GM19324 (cell line): ENCODE measurements around the gene PRKCH.

Experiments
- ATAC-seq: cut with Tn5 transposase; IDR thresholded peaks from one replicate; pipeline ENCODE4 v1.9.1; 2021; ENCODE audit warnings: mild to moderate bottlenecking, moderate library complexity; ENCODE audit not compliant: unreplicated experiment, low FRiP score

Gene PRKCH

GRCh38 chr14:61360796-61361525 is 39.6 kb downstream of the PRKCH start:
- no peak for ATAC-seq

GRCh38 chr14:61362072-61362750 is 40.8 kb downstream of the PRKCH start:
- ATAC-seq, result no peak

GRCh38 chr14:61364243-61364642 is 42.9 kb downstream of the PRKCH start:
- no peak for ATAC-seq

GRCh38 chr14:61365667-61366212 is 44.4 kb downstream of the PRKCH start:
- no peak for ATAC-seq

GRCh38 chr14:61368114-61368710 is 46.8 kb downstream of the PRKCH start:
- ATAC-seq, result no peak

- ATAC-seq, result no peak
These were observed 47.5 kb downstream of the PRKCH start for GRCh38 chr14:61368781-61369453.

GRCh38 chr14:61369454-61369810 is 48.1 kb downstream of the PRKCH start:
- ATAC-seq, result no peak

GRCh38 chr14:61372379-61372778 is 51.0 kb downstream of the PRKCH start:
- no peak for ATAC-seq

- ATAC-seq, result no peak
These were observed 51.6 kb downstream of the PRKCH start for GRCh38 chr14:61372842-61373555.

- no peak for ATAC-seq
These were observed 52.9 kb downstream of the PRKCH start for GRCh38 chr14:61374284-61374683.

GRCh38 chr14:61375218-61375617 is 53.8 kb downstream of the PRKCH start:
- ATAC-seq, result no peak

- ATAC-seq, result no peak
These were observed 54.9 kb downstream of the PRKCH start for GRCh38 chr14:61376314-61376713.

- no peak for ATAC-seq
These were observed 56.4 kb downstream of the PRKCH start for GRCh38 chr14:61377749-61378148.

GRCh38 chr14:61379639-61380184 is 58.3 kb downstream of the PRKCH start:
- ATAC-seq, result no peak

- no peak for ATAC-seq
These were observed 59.6 kb downstream of the PRKCH start for GRCh38 chr14:61380984-61381383.

GRCh38 chr14:61381553-61381952 is 60.2 kb downstream of the PRKCH start:
- ATAC-seq, result no peak

- no peak for ATAC-seq
These were observed 61.5 kb downstream of the PRKCH start for GRCh38 chr14:61382842-61383241.

- no peak for ATAC-seq
These were observed 63.8 kb downstream of the PRKCH start for GRCh38 chr14:61385002-61385685.

GRCh38 chr14:61386173-61386772 is 64.9 kb downstream of the PRKCH start:
- no peak for ATAC-seq
